ENCODE results near the gene LAYN.

LAYN gene

DNA sequence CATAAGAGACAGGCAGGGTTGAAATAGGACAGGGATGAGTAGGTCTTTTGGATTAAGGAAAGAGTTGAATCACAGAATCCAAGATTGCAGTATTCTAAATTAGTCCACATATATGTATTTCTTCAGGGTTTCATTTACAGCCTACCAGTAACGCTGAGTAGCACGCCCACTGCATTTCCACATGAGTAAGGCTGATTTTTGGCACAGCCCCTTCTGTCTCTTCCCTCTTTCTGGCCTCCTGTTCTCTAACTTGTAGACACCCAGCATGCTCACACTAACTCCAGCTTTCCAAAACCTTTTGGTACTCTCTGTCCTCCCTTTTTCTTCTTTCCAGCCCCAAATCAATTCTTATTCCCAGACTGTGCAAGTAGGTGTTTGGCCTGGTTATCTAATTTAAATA is 58.0 kb downstream of the LAYN start:
- DNase-seq: no peak

DNA sequence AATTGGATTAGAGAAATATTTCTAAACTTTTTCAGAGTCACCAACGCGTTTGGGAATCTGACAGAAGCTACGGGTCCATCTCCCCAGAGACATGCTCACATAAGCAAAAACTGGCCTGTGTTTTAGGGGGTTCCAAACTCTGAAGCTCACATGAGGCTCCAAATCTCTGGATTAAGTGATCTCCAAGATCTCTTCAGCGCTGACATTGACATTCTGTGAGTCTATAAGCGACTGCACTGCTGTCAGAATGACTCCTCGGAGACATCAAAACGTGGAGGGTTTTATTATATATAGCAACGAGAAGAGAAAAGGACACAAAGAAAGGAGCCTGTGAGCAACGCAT is 61.1 kb downstream of the LAYN start:
- DNase-seq: no peak

DNA sequence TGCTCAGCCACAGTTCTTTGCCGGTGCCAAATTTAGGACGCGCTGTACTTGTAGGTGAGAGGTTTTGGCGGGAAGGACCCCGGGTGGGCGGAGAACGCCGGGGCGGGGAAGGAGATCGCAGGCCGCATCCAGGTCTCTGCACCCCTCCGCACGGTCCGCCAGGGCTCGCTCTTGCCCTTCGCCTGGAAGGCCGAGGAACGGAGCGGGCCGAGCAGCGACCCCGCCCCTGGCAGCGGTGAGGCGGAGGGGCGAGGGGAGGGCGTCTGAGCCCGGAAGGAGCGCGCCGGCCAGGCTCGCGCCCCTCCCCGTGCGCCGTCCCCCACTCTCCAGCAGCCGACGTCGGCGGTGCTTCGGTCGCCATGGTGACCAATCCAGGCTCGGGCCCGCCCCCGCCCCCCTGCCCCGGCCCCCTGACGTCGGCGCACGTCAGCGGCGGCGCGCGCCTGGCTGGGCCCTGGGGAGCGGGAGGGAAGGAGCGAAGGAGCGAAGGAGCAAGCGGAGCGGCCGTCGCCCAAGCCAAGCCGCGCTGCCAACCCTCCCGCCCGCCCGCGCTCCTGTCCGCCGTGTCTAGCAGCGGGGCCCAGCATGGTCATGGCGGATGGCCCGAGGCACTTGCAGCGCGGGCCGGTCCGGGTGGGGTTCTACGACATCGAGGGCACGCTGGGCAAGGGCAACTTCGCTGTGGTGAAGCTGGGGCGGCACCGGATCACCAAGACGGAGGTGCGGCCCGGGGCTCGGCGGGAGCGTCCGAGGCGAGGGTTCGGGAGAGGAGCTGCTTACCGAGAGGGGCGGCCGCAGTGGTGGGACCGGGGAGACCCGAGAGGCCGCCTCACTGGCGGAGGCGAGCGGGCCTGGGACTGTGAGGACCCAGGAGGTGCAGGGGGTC is 61.7 kb downstream of the LAYN start, which contains the start of gene SIK2:
Gene SIK2, plus strand, starts transcription at position 471 of the 886 bp plus-strand sequence. Its CDS starts 115 bp downstream, at position 586.
- DNase-seq: peak; percentile 88 to 91

DNA sequence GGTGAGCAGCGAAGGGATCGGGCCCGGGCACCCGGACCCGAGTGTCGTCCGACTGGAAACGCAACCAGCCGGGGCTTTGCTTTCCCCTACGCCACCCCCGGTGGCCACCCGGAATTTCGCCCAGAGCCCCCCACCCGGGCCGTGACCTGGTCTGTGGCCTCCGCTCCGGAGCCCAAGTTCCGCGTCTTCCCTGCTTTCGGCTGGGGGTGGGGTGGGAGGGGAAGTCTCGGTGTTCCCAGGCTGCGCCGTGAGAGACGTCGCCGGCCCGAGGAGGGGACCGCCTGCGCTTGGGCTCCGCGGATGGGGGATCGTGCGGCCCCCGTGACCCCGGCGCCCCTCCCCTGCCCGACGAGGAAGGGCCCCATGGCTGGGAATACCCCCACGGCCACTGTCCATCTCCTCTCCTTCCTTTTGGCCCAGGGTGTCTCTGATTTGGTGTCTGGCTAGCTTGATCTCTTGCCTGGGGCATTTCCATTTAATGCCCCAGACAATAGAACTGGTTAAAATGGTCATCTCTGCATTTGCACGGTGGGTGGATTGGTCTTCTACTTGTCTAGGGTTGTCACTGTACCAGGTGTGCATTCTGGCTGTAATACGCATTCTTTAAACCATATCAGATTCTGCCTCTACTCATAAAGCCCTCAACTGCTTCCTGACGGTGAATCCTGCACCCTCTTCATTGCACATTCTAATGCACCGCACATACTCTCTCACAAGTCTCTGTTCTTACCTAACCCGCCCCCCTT is 62.5 kb downstream of the LAYN start:
- no peak for DNase-seq

DNA sequence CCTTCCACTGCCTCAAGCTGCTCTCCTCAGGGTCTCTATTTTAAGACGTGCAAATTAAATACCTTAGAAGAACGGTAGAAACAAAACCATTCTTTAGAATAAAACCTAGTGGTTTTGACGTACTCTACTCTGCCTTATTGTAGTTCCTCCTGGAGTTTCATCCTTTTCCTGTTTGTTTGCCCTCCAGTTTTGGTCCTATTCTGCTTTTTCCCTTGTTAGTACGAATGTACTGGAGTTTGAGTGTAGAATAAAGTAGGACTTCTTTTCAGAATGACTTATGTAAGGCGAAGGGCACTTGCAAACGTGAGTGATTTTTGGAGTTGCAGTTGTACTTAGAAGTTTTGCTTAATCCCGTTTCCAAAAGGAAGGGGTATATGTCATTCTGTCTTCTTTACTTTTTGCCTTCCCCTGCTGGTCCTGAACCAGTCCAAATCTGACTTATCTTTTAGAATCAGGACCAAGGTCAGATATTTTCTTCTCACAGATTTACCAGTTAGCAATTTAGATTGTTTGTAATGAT is 63.2 kb downstream of the LAYN start:
- no peak for DNase-seq

DNA sequence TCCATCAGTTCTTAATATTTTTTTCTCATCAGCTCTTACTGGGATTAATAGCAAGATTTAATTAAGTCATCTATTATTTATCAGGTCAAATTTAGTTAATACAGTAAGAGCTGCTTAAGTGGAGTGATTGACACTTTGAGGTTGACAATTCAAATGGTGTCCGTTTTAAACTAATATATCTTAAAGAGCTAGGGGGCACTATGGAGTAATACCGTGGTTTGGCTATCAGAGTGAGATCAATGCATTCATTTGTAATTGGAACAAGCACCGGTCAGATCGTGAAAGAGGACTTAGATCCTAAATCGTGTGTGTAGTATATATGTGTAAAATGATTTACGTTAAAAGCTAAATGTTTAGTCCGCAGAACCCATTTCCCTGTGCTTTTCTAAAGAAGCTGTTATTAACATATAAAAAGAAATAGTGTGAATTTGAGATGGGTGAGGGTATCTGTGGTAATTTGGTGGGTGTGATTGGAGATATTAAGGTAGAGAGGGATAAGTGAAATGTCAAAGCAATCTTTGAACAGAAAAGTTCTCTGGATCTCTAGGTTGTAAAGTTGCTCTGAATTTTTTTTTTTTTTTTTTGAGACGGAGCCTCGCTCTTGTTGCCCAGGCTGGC is 64.0 kb downstream of the LAYN start:
- peak in 1 of 2 donors; percentile 11 for DNase-seq

DNA sequence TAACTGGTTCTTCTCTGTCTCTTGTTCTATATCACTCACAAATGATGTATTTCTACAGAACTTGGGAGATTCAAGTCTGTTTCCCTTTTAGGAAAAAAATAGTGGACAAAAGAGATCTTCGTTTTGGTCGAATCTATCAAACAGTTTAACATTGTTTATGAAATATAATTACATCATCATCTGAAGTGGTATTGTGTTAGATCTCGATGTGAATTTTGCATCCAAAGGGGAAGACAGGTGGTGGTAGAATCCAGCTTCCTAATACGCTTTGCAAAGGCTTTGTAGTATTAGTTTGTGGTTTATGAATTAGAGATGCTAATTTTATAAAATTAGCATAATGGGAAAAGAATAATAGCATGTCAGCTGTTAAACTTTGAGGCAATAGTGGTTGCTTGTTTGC is 65.2 kb downstream of the LAYN start:
- DNase-seq: no peak

DNA sequence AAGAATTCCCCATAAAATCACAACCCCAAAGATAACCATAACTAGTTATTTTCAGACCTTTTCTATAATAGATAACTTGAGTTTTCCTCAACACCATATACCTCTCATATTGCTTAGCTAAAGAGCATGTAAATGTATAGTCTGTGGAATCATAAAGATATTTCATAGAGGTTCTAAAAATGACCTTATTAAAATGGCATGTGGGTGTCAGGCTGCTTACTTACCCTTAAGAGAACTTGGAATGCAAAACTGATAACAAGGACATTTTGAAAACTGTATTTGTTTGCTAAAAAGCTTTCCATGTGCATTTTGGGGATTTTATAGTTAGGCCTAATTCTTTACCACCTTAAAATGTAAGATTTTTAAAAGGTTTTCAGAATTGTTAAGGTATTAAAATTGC is 66.5 kb downstream of the LAYN start:
- no peak for DNase-seq

DNA sequence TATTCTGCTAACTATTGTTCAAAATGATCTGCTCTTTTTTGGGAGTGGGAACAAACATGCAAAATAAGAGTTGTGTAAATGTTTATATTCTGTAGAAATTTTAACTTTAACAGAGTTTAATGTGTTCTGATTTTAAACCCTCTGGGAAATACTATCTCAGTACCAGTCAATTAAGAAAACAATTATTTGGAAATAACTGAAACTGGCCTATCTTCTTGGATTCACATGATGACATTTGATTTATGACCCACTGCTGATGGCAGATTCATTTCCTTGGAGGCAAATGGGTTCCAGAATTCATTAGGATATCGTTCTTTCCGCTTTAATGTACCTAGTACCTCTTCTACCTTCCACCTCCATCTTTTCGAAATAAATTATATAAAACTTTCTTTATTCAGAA is 67.2 kb downstream of the LAYN start:
- DNase-seq: no peak

All from bone marrow (tissue), 2 donors.